AG04450 (cell line): ENCODE data around the gene CACNB3. TPM values are rescaled to one million over a fixed set of nuclear protein-coding genes. Genes with fewer than 3 reads are reported as not detected.
"Not testable (repeated sequence)": the region's sequence is repeated elsewhere in the genome, so short reads cannot be mapped to it uniquely, and the experiment has no call there.

Experiments used
- CTCF ChIA-PET: fragments of 300-600, 350-600 bp; formaldehyde crosslinking; extraction: SDS; loops from one replicate; lab custom pipeline; 2022; ENCODE audit warnings: antibody characterized with exemption, inconsistent platforms; lab: Charles Lee
- POLR2A ChIA-PET: fragments of 350-600 bp; formaldehyde crosslinking; extraction: SDS; loops from one replicate; lab custom pipeline; 2021; ENCODE audit warnings: antibody characterized with exemption, inconsistent platforms; lab: Yijun Ruan, JAX
- DNase-seq: peaks from one replicate; pipeline ENCODE4 v3.0.0-alpha.2; 2011; ENCODE audit warnings: low read depth, low spot score
- H3K27ac ChIP-seq: one replicate; pipeline ENCODE4 v1.5.1; 2012; ENCODE audit warnings: low read depth, low read length, control low read depth
- H3K27me3 ChIP-seq: one replicate; pipeline ENCODE4 v1.6.0; 2012; ENCODE audit warnings: low read length; ENCODE audit not compliant: control insufficient read depth, insufficient read depth
- H3K4me3 ChIP-seq: 2 replicates; pipeline ENCODE4 v1.5.1; 2011; ENCODE audit warnings: mild to moderate bottlenecking, low read depth, low read length, control low read depth
- H3K9me3 ChIP-seq: 2 replicates; pipeline ENCODE4 v1.5.1; 2012; ENCODE audit warnings: low read length; ENCODE audit not compliant: control insufficient read depth, insufficient read depth
- polyA plus RNA-seq: library from polyadenylated mRNA; depleted of rRNA; stranded (reverse); fragments of >200 nt; gene quantifications from 2 replicates; pipeline ENCODE4 v1.2.3, GENCODE V29; 2011
- TF ChIP-seq, protein P1 (sequence below): IDR thresholded peaks from 2 replicates; pipeline ENCODE4 v1.5.1; 2011; ENCODE audit warnings: low read depth, low read length, control low read depth, inconsistent platforms

Gene CACNB3
- polyA plus RNA-seq, 1 experiment: 44.9 TPM

DNA sequence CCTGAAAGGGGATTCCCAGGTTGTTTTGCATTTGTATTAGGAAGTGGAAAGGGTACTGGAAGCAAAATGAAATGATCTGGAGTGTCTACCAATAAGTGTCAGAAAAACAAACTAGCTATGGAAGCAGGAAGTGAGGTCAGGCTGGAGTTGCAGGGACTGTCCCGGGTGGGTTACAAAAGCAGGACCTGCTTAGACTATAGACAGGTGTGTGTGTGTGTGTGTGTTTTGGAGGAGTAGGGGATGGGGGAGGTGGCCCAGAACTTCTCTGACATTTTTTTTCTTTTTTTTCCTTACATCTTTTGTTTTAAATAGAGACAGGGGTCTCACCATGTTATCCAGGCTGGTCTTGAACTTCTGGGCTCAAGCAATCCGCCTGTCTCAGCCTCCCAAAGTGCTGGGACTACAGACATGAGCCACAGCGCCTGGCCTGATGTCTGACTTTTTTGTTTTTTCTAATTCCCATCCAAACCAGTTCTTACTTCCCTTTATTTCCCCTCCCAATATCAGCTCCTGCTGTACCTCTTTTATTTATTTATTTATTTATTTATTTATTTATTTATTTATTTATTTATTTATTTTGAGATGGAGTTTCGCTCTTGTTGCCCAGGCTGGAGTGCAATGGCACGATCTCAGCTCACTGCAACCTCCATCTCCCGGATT lies 47.9 kb downstream of the CACNB3 start:
- H3K9me3 ChIP-seq: no peaks in the 10 kb centered on the region
- peaks cover 34% of the 10 kb centered on the region for H3K27me3 ChIP-seq
- no peak overlapping the region for H3K27ac ChIP-seq
- TF ChIP-seq, protein P1, sequence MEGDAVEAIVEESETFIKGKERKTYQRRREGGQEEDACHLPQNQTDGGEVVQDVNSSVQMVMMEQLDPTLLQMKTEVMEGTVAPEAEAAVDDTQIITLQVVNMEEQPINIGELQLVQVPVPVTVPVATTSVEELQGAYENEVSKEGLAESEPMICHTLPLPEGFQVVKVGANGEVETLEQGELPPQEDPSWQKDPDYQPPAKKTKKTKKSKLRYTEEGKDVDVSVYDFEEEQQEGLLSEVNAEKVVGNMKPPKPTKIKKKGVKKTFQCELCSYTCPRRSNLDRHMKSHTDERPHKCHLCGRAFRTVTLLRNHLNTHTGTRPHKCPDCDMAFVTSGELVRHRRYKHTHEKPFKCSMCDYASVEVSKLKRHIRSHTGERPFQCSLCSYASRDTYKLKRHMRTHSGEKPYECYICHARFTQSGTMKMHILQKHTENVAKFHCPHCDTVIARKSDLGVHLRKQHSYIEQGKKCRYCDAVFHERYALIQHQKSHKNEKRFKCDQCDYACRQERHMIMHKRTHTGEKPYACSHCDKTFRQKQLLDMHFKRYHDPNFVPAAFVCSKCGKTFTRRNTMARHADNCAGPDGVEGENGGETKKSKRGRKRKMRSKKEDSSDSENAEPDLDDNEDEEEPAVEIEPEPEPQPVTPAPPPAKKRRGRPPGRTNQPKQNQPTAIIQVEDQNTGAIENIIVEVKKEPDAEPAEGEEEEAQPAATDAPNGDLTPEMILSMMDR: no peak; the same call in 1 of the 2 replicates
- H3K4me3 ChIP-seq: peak overlapping the region; percentile 35
- DNase-seq: no peak
- POLR2A ChIA-PET: interaction anchor here (0.6 to 1.4 kb wide), 4 partner anchors 13 to 68 kb away, joined by 3 to 4 read pairs (median 3); partner anchors contain the start of gene DDX23
- CTCF ChIA-PET: interaction anchor here (1.0 to 7.4 kb wide), 4 partner anchors 13 to 122 kb away, joined by 4 to 61 read pairs (median 24); partner anchors contain the start of gene DDX23

DNA sequence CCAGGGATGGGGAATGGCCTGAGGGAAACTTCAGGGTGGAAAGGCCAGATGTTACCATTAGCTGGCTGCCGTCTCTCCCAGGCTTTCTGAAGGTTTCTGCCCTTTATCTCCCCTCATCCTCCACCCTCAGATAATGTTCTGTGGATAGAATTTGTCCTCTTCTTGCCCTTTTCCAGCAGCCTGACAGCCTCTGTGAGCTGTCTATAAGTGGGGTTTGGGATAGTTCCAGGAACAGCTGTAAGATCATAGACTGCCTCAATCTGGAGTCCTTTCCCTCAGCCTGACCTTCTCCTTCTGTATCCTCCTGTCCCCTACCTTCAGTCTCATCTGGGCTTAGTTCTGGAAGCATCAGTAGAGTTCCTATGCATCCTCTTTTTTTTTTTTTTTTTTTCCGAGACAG lies 50.2 kb downstream of the CACNB3 start:
- DNase-seq: no peak
- Histone ChIP-seq H3K4me3 (no peak overlapping the region), H3K27me3 (peaks cover 22% of the 10 kb centered on the region), H3K27ac (no peak overlapping the region), H3K9me3 (no peaks in the 10 kb centered on the region)
- TF ChIP-seq, protein P1: no peak
- POLR2A ChIA-PET: interaction anchor here (0.7 kb wide), 1 partner anchor 13 kb away, joined by 3 read pairs; no protein-coding TSS in a partner anchor
- CTCF ChIA-PET: interaction anchor here (0.7 to 7.4 kb wide), 4 partner anchors 15 to 68 kb away, joined by 3 to 61 read pairs (median 22); partner anchors contain the start of gene DDX23

- ChIA-PET POLR2A (no interaction called here), CTCF (interaction anchor here (1.4 to 7.4 kb wide), 3 partner anchors 16 to 67 kb away, joined by 3 to 61 read pairs (median 7); no protein-coding TSS in a partner anchor)
- TF ChIP-seq, protein P1: no peak
- no peak for DNase-seq
- Histone ChIP-seq H3K4me3 (no peak overlapping the region), H3K27ac (no peak overlapping the region), H3K27me3 (peaks cover 16% of the 10 kb centered on the region), H3K9me3 (no peaks in the 10 kb centered on the region)
Measured at GRCh38 chr12:48869191-48869590, 50.9 kb downstream of the CACNB3 start.

DNA sequence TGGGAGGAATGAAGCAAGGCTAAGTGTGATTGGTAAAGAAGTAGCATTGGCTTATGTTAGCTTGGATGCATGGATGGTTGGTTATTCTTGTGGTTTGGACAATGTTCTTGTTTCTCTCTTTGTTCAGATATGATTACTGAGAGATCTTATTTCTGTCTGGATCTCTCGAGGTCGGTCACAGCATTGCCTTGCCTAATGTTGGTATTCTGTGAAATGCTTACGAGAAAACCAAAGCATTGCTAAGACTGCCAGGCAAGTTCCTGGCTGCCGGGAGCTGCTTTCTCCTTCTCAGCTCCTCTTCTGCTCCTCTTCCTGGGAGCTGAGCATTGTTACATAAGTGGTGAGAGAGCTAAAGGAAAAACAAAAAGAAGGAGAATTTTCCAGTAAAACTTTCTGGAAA lies 54.8 kb downstream of the CACNB3 start:
- peaks cover 7% of the 10 kb centered on the region for H3K27me3 ChIP-seq
- ChIA-PET POLR2A (interaction anchor here (0.7 kb wide), 2 partner anchors 72 to 138 kb away, joined by 3 read pairs; no protein-coding TSS in a partner anchor), CTCF (interaction anchor here (0.6 to 2.7 kb wide), 7 partner anchors 8 to 124 kb away, joined by 3 to 29 read pairs (median 5); a partner anchor contains a TSS)
- no peaks in the 10 kb centered on the region for H3K9me3 ChIP-seq
- no peak for DNase-seq
- TF ChIP-seq, protein P1: no peak
- no peak overlapping the region for H3K4me3 ChIP-seq
- no peak overlapping the region for H3K27ac ChIP-seq

GRCh38 chr12:48873534-48873933 lies 55.2 kb downstream of the CACNB3 start:
- CTCF ChIA-PET: interaction anchor here (0.6 to 2.7 kb wide), 5 partner anchors 17 to 114 kb away, joined by 3 to 29 read pairs (median 4); a partner anchor contains a TSS
- H3K9me3 ChIP-seq, H3K27ac ChIP-seq, DNase-seq, H3K27me3 ChIP-seq, H3K4me3 ChIP-seq: not testable (repeated sequence)
- POLR2A ChIA-PET: interaction anchor here (0.7 kb wide), 1 partner anchor 137 kb away, joined by 3 read pairs; no protein-coding TSS in a partner anchor
